ENCODE results near the gene SPAST.

DNA sequence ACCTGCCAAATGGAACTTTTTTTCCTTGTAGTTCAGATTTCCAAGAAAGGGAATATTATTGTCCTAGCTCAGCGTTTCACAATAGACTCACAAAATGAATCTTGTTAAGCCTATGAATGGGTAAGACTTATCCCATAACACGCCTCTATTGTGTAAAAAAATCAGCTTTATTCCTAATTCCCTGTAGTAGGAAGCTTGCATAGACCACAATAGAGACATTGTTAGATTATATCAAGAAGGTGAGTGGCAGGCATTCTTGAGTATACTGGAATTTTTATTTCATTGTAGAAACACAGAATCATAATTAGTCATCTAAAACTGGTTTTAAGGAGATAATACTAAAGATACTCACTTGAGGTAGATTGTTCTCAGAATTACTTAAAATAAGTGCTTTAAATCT is 55.8 kb downstream of the SPAST start:
- TF ChIP-seq, protein P1, sequence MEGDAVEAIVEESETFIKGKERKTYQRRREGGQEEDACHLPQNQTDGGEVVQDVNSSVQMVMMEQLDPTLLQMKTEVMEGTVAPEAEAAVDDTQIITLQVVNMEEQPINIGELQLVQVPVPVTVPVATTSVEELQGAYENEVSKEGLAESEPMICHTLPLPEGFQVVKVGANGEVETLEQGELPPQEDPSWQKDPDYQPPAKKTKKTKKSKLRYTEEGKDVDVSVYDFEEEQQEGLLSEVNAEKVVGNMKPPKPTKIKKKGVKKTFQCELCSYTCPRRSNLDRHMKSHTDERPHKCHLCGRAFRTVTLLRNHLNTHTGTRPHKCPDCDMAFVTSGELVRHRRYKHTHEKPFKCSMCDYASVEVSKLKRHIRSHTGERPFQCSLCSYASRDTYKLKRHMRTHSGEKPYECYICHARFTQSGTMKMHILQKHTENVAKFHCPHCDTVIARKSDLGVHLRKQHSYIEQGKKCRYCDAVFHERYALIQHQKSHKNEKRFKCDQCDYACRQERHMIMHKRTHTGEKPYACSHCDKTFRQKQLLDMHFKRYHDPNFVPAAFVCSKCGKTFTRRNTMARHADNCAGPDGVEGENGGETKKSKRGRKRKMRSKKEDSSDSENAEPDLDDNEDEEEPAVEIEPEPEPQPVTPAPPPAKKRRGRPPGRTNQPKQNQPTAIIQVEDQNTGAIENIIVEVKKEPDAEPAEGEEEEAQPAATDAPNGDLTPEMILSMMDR (IDR thresholded peaks at IDR 0.05): no peak
- TF ChIP-seq POLR2A (IDR thresholded peaks at IDR 0.05): no peak
